Stimulated activated CD4-positive, alpha-beta T cell treated with anti-CD3 and anti-CD28 coated beads, Interleukin-4, amount 100 ng/mL, for 24 hours (primary cell): ENCODE data around the gene TTC34.

Experiments
- DNase-seq: peaks from one replicate; pipeline ENCODE4 v3.0.0-alpha.2; 2020

TTC34 gene

GRCh38 chr1:2601721-2602303 lies 199.7 kb downstream of the TTC34 start:
- no peak for DNase-seq

- DNase-seq: no peak
Observed at GRCh38 chr1:2598329-2598931, 203.1 kb downstream of the TTC34 start.

GRCh38 chr1:2597441-2598328 lies 203.8 kb downstream of the TTC34 start:
- no peak for DNase-seq

- no peak for DNase-seq
Observed at GRCh38 chr1:2596530-2597333, 204.8 kb downstream of the TTC34 start.

- DNase-seq: no peak
Observed at GRCh38 chr1:2595812-2596529, 205.5 kb downstream of the TTC34 start.

- DNase-seq: no peak
Observed at GRCh38 chr1:2595261-2595811, 206.2 kb downstream of the TTC34 start.

- no peak for DNase-seq
Observed at GRCh38 chr1:2594641-2595131, 206.8 kb downstream of the TTC34 start.

- DNase-seq: no peak
Observed at GRCh38 chr1:2594001-2594640, 207.4 kb downstream of the TTC34 start.

GRCh38 chr1:2593251-2593878 lies 208.1 kb downstream of the TTC34 start:
- DNase-seq: no peak

- DNase-seq: no peak
Observed at GRCh38 chr1:2592672-2593071, 208.8 kb downstream of the TTC34 start.

- no peak for DNase-seq
Observed at GRCh38 chr1:2591581-2592261, 209.8 kb downstream of the TTC34 start.

- DNase-seq: no peak
Observed at GRCh38 chr1:2591233-2591580, 210.3 kb downstream of the TTC34 start.

GRCh38 chr1:2590233-2591141 lies 211.0 kb downstream of the TTC34 start:
- DNase-seq: no peak

- DNase-seq: no peak
Observed at GRCh38 chr1:2589431-2590232, 211.9 kb downstream of the TTC34 start.

- no peak for DNase-seq
Observed at GRCh38 chr1:2588661-2589430, 212.6 kb downstream of the TTC34 start.

- no peak for DNase-seq
Observed at GRCh38 chr1:2587860-2588571, 213.5 kb downstream of the TTC34 start.
